ENCODE data around the gene COL6A5.

Gene COL6A5

GRCh38 chr3:130516645-130517512 is 171.4 kb downstream of the COL6A5 start, which contains the start of gene COL6A6:
Gene COL6A6, plus strand, starts transcription at chr3:130517177. Its CDS starts 43,188 bp downstream, at chr3:130560365.
- POLR2A ChIA-PET (ENCODE audit: low non-redundant PET) = no interaction called here
- no peak within 1 kb of the TSS for H3K27ac ChIP-seq
- no peak for DNase-seq (ENCODE audit: low spot score)
- CTCF ChIA-PET = no interaction called here
- no peak for TF ChIP-seq CTCF (conservative IDR thresholded peaks at IDR 0.05; ENCODE audit: low read depth)

GRCh38 chr3:130517602-130518001 is 172.1 kb downstream of the COL6A5 start:
- POLR2A ChIA-PET (ENCODE audit: low non-redundant PET) = no interaction called here

GRCh38 chr3:130519754-130520153 is 174.3 kb downstream of the COL6A5 start:
- CTCF ChIA-PET = no interaction called here
- H3K27ac ChIP-seq = no peak overlapping the region
- no peak for TF ChIP-seq CTCF (conservative IDR thresholded peaks at IDR 0.05; ENCODE audit: low read depth)
- DNase-seq (ENCODE audit: low spot score) = no peak
- POLR2A ChIA-PET (ENCODE audit: low non-redundant PET) = no interaction called here

More at GRCh38 chr3:130517602-130518001, 172.1 kb downstream of the COL6A5 start:
- DNase-seq (ENCODE audit: low spot score) = no peak
- TF ChIP-seq CTCF (conservative IDR thresholded peaks at IDR 0.05; ENCODE audit: low read depth) = no peak
- no peak overlapping the region for H3K27ac ChIP-seq
- CTCF ChIA-PET = no interaction called here

DNA sequence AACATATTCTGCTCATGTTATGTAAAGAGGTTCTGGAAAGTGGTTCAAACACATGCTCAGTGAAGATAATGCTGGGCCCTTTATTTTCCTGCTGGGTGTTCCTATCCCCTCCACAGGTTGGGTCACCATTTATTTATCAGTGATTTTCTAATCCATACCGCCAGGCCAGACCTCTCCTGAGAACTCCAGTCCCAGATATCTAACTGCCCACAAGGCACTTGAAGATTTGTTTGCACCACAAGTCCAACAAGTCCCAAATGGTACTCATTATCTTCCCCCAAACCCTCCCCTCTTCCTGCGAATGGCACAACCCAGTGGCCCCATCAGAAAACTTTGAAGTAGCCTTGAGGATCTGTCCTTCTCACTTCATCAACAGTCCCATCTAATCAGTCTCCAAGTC is 176.9 kb downstream of the COL6A5 start:
- ChIA-PET POLR2A (ENCODE audit: low non-redundant PET) (no interaction called here), CTCF (no interaction called here)
- no peak for TF ChIP-seq CTCF (conservative IDR thresholded peaks at IDR 0.05; ENCODE audit: low read depth)
- no peak overlapping the region for H3K27ac ChIP-seq
- no peak for DNase-seq (ENCODE audit: low spot score)

- POLR2A ChIA-PET (ENCODE audit: low non-redundant PET) = no interaction called here
- no peak for DNase-seq (ENCODE audit: low spot score)
- no peak overlapping the region for H3K27ac ChIP-seq
- CTCF ChIA-PET = interaction anchor here (0.7 kb wide), 1 partner anchor 512 kb away, joined by 4 read pairs; no protein-coding TSS in a partner anchor
- TF ChIP-seq CTCF (conservative IDR thresholded peaks at IDR 0.05; ENCODE audit: low read depth) = no peak
Observed at GRCh38 chr3:130527426-130527825, 182.0 kb downstream of the COL6A5 start.

GRCh38 chr3:130528120-130528519 is 182.6 kb downstream of the COL6A5 start:
- DNase-seq (ENCODE audit: low spot score) = no peak
- no peak overlapping the region for H3K27ac ChIP-seq
- ChIA-PET POLR2A (ENCODE audit: low non-redundant PET) (no interaction called here), CTCF (no interaction called here)
- no peak for TF ChIP-seq CTCF (conservative IDR thresholded peaks at IDR 0.05; ENCODE audit: low read depth)

Data from RWPE1 (cell line).